ENCODE results near the gene FAM180A.

Gene FAM180A

GRCh38 chr7:135757719-135758411 lies 9.3 kb upstream of the FAM180A start:
- DNase-seq (ENCODE audit: low read depth, low spot score) = peak; percentile 80
- no peak for TF ChIP-seq CTCF (IDR thresholded peaks at IDR 0.05; ENCODE audit: low read depth, low read length)
- no peak overlapping the region for H3K4me3 ChIP-seq (ENCODE audit: low read depth, low read length)
- in situ Hi-C loops (cut with HindIII; ENCODE audit: low sequenced_read_pairs) = no loop called here

GRCh38 chr7:135756191-135756590 lies 7.6 kb upstream of the FAM180A start:
- no peak for TF ChIP-seq CTCF (IDR thresholded peaks at IDR 0.05; ENCODE audit: low read depth, low read length)
- in situ Hi-C loops (cut with HindIII; ENCODE audit: low sequenced_read_pairs) = no loop called here
- H3K4me3 ChIP-seq (ENCODE audit: low read depth, low read length) = no peak overlapping the region
- no peak for DNase-seq (ENCODE audit: low read depth, low spot score)

GRCh38 chr7:135755351-135755753 lies 6.7 kb upstream of the FAM180A start:
- TF ChIP-seq CTCF (IDR thresholded peaks at IDR 0.05; ENCODE audit: low read depth, low read length) = no peak
- in situ Hi-C loops (cut with HindIII; ENCODE audit: low sequenced_read_pairs) = no loop called here
- no peak for DNase-seq (ENCODE audit: low read depth, low spot score)
- H3K4me3 ChIP-seq (ENCODE audit: low read depth, low read length) = no peak overlapping the region

GRCh38 chr7:135753616-135754413 lies 5.2 kb upstream of the FAM180A start:
- in situ Hi-C loops (cut with HindIII; ENCODE audit: low sequenced_read_pairs) = no loop called here
- TF ChIP-seq CTCF (IDR thresholded peaks at IDR 0.05; ENCODE audit: low read depth, low read length) = no peak
- DNase-seq (ENCODE audit: low read depth, low spot score) = no peak
- no peak overlapping the region for H3K4me3 ChIP-seq (ENCODE audit: low read depth, low read length)

- no peak for DNase-seq (ENCODE audit: low read depth, low spot score)
- no peak overlapping the region for H3K4me3 ChIP-seq (ENCODE audit: low read depth, low read length)
- in situ Hi-C loops (cut with HindIII; ENCODE audit: low sequenced_read_pairs) = no loop called here
- no peak for TF ChIP-seq CTCF (IDR thresholded peaks at IDR 0.05; ENCODE audit: low read depth, low read length)
Measured at GRCh38 chr7:135747366-135747765, 1.2 kb downstream of the FAM180A start.

- no peak overlapping the region for H3K4me3 ChIP-seq (ENCODE audit: low read depth, low read length)
- in situ Hi-C loops (cut with HindIII; ENCODE audit: low sequenced_read_pairs) = no loop called here
- DNase-seq (ENCODE audit: low read depth, low spot score) = peak; percentile 94
- TF ChIP-seq CTCF (IDR thresholded peaks at IDR 0.05; ENCODE audit: low read depth, low read length) = no peak
Measured at GRCh38 chr7:135745703-135746312, 2.8 kb downstream of the FAM180A start.
